Stimulated activated effector memory CD8-positive, alpha-beta T cell treated with anti-CD3 and anti-CD28 coated beads, Interleukin-12 subunit alpha, Interleukin-12 subunit beta, amount 100 ng/mL, for 72 hours (primary cell): ENCODE data around the gene GCFC2.
"Not testable (repeated sequence)": the region's sequence is repeated elsewhere in the genome, so short reads cannot be mapped to it uniquely, and the experiment has no call there.

Experiments
- ATAC-seq: fragments of 150-1000 bp; cut with Tn5 transposase; 2 replicates; pipeline ENCODE4 v1.10.0; 2021
- DNase-seq, 2 donors: peaks; one replicate each; pipeline ENCODE4 v3.0.0; 2021 to 2022; ENCODE audit warnings: low spot score in 2 of 2
- H3K27ac Mint-ChIP-seq: one replicate; pipeline ENCODE4 v1.8.0; 2022; ENCODE audit warnings: mild to moderate bottlenecking, mixed read lengths
- H3K36me3 Mint-ChIP-seq: one replicate; pipeline ENCODE4 v1.8.0; 2022; ENCODE audit warnings: mild to moderate bottlenecking, mixed read lengths
- H3K4me1 Mint-ChIP-seq: one replicate; pipeline ENCODE4 v1.8.0; 2022; ENCODE audit warnings: mixed read lengths
- H3K4me3 Mint-ChIP-seq: one replicate; pipeline ENCODE4 v1.8.0; 2022; ENCODE audit warnings: mild to moderate bottlenecking, mixed read lengths
- H3K9me3 Mint-ChIP-seq: one replicate; pipeline ENCODE4 v1.8.0; 2022; ENCODE audit warnings: mixed read lengths

The GCFC2 gene

DNA sequence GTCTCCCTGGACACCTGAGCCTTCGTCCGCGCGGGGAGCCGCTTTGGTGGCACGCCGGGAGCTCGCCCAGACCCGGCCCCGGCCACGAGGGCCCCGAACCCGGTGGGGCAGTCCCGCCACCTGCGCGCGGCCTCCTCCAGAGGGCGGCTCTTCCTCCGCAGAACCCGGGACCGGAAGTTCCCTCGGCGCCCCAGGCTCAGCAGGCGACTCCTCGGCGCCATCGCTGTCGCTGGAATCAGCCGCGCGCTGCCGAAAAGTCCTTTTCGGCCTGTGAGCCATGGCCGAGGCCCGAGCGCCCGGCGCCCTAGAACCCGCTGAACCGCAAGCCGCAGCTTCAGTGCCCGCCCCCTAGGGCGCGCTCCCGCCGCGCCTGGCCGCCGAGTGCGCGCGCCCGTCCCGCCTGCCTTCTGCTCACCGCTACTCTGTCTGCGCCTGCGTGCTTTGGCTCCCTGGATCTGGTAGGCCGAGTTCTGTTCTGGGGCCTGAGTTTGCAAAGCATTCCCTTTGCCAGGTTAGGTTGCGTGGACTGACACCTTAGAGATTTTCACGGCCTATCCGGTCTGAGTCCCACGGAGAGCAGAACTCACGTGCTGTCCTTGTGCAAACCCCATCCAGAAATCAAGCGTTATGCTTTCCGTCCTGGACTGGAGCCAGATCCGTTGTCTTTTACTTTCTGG lies at the start of gene GCFC2:
Gene GCFC2, minus strand, starts transcription at position 339 of the 677 bp plus-strand sequence. Its CDS starts 60 bp downstream, at position 279.
- DNase-seq = peak; percentile 86 to 93
- peaks cover 13% of the 10 kb centered on the region for H3K4me1 Mint-ChIP-seq
- peak; percentile 90 for ATAC-seq
- peaks cover 8% of the 10 kb centered on the region for H3K36me3 Mint-ChIP-seq
- peak within 1 kb of the TSS; percentile 63 for H3K4me3 Mint-ChIP-seq
- no peaks in the 10 kb centered on the region for H3K9me3 Mint-ChIP-seq
- peak within 1 kb of the TSS; percentile 96 for H3K27ac Mint-ChIP-seq

DNA sequence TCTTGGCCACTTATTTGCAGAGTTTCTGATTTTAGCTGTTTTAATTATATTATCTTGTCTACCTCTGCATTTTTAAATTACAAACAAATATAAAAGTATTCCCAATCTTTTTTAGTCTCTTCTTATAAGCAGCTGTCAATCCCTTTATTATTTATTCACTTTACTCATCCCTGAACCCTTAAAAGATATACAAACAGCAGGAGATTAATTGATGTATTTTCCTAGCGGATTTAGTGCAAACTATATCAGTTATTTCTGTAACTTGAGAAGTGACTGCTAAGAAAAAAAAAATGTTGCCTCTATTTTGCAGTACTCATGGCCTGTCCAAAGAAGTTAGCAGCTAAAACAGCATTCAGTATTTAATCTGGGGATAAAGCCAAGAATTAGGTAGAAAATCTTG lies 42.1 kb upstream of the GCFC2 start:
- H3K27ac Mint-ChIP-seq = no peak overlapping the region
- no peak for DNase-seq
- H3K4me3 Mint-ChIP-seq = no peak overlapping the region
- no peak for ATAC-seq
- no peaks in the 10 kb centered on the region for H3K9me3 Mint-ChIP-seq
- H3K4me1 Mint-ChIP-seq = no peaks in the 10 kb centered on the region
- H3K36me3 Mint-ChIP-seq = no peaks in the 10 kb centered on the region

DNA sequence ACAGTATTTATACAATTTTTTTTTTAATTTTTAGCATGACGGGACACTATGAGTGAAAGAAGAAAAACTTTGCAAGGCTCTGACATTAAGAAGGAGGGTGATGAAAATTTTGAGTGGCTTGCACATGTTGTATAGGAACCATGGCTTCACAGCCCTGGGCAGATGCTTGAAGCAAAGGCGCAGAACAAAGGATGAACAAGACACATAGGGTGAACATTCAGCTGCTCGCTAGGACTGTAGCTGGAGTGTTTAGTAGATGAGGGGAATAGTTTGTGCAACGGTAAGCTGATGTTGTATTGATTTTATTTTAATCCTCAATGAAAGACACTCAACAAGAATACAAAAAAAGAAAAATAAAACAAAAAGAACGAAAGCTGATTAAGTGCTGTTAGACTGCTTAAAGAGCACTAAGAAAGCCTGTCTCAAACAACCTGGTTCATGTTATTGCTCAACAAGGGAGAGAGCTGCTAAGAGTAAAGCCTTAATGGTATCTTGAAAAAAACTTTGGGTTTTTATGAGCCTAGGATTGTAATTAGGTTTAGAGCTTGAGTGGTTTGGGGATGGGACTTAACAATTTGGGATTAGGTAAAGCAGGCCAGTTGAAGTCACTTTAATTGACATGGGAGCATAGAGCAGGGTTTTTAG lies 41.2 kb upstream of the GCFC2 start:
- H3K9me3 Mint-ChIP-seq = no peaks in the 10 kb centered on the region
- DNase-seq = no peak
- no peaks in the 10 kb centered on the region for H3K36me3 Mint-ChIP-seq
- no peak overlapping the region for H3K4me3 Mint-ChIP-seq
- no peak for ATAC-seq
- no peaks in the 10 kb centered on the region for H3K4me1 Mint-ChIP-seq
- H3K27ac Mint-ChIP-seq = no peak overlapping the region

DNA sequence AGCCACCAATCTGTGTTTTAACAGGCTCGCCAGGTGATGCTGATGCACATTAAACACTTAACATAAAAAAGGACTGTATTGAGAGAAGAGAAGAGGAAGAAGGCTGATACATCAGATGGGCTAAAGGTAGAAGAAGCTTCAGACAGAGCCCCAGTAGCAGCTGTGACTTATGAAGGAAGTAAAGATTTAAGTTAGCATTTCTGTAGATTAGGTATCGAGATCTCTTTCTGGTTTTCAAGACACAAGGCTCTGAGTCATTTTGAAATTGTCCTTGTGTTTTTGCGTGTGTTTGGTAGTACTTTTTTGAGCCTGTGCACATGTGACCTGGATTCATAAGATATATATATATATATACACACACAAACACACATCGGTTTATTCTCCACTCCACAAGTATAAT lies 40.6 kb upstream of the GCFC2 start:
- H3K4me3 Mint-ChIP-seq = no peak overlapping the region
- H3K4me1 Mint-ChIP-seq = no peaks in the 10 kb centered on the region
- H3K27ac Mint-ChIP-seq = no peak overlapping the region
- ATAC-seq = no peak
- H3K9me3 Mint-ChIP-seq = no peaks in the 10 kb centered on the region
- no peak for DNase-seq
- no peaks in the 10 kb centered on the region for H3K36me3 Mint-ChIP-seq

DNA sequence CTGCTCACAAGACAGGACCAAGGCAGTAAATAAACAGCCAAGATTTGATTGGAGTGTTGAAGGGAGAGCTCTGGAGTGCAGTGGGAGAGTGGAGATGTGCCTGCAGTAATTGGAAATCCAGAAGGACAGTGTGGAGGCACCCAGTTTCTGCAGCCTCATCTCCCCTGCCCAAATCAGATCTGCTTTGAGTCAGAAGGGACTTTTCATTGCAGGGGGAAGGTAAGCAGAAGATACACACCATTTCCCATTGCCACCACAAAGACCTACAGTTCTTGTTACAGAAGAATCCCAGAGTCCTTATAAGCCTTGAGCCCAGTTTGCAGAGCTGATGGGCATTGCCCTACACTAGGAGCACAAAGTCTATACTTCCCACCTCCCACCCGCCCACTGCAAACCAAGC lies 27.2 kb upstream of the GCFC2 start:
- Mint-ChIP-seq H3K27ac (no peak overlapping the region), H3K9me3 (peaks cover 6% of the 10 kb centered on the region), H3K4me1 (no peaks in the 10 kb centered on the region), H3K4me3 (no peak overlapping the region), H3K36me3 (no peaks in the 10 kb centered on the region)
- ATAC-seq = no peak
- no peak for DNase-seq

DNA sequence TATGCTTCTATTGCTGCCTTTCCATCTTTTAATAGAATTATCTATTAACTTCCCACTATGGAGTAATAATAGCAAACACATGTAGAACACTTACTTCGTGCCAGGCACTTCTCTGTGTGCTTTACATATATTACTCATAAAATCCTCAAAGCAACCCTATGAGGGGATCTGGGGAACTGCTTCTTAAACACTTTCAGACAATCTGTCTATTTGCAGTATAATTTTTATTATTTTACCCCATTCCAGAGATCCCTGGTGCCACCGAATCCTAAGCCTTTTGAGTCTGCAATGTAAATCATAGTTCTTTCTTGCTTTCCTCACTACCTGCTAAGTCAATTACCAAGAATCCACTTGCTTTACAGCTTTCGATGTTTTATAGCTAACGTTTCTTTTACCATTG lies 25.6 kb upstream of the GCFC2 start:
- Mint-ChIP-seq H3K4me1 (no peaks in the 10 kb centered on the region), H3K27ac (no peak overlapping the region), H3K9me3 (peaks cover 4% of the 10 kb centered on the region), H3K36me3 (no peaks in the 10 kb centered on the region), H3K4me3 (no peak overlapping the region)
- DNase-seq (no peak), ATAC-seq (no peak)

DNA sequence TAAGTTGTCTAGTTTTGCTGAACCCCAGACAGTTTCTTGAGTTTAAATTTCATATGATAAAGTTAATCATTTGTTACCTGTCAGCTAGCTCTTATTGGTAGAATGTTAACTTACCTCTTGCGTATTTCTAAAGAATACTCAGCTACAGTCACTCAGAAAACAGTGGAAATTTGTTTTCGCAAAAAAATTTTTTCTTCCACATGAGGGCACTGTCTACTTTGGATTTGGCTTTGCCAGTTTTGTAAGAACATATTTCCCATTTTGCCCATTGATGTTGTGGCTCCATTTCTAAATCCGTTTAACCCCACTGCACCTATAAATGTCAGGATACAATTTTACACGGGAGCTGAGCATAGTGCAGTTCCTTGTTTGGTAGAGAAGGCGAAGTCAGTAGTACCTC lies 19.1 kb upstream of the GCFC2 start:
- DNase-seq (no peak), ATAC-seq (no peak)
- no peak overlapping the region for H3K4me3 Mint-ChIP-seq
- no peaks in the 10 kb centered on the region for H3K4me1 Mint-ChIP-seq
- H3K36me3 Mint-ChIP-seq = no peaks in the 10 kb centered on the region
- H3K9me3 Mint-ChIP-seq = no peaks in the 10 kb centered on the region
- no peak overlapping the region for H3K27ac Mint-ChIP-seq

DNA sequence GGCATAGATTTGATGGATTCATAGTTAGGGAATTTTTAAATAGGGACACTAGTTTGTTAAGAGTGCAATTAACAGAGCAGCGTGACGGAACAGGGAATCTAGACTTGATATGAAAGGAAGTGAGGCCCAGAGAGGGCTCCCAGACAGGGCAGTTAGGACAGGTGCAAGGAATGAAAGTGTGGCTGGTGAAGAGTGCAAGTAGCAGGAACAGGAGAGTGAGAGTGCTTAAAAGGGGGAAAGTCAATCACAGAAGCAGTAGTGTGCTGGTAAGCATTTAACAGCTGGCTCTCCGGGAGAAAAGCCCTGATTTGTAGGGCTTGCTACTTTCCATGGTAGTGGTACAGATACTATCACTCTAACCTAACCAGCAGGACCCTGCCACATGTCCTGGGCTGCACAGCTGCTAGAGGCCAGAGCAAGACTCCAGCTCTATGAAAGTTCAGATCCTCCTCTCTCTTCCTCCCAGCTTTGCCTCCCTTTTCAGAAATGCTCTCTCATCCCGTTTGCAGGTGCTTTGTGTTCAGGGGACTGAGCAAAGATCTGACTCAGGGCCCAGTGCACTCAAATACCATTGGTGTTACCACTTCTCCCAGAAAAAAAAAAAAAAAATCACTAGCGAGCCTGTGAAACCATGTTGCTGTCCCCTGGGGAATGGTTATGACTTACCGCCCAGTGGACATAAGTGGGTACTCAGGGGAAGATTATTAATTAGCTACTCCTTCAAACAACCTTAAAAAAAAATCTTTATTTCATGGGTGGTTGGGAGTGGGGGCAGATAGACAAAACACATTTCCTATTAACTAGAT lies 18.1 kb upstream of the GCFC2 start:
- no peak overlapping the region for H3K27ac Mint-ChIP-seq
- no peaks in the 10 kb centered on the region for H3K36me3 Mint-ChIP-seq
- no peak for ATAC-seq
- no peak overlapping the region for H3K4me3 Mint-ChIP-seq
- no peak for DNase-seq
- H3K4me1 Mint-ChIP-seq = no peaks in the 10 kb centered on the region
- no peaks in the 10 kb centered on the region for H3K9me3 Mint-ChIP-seq

DNA sequence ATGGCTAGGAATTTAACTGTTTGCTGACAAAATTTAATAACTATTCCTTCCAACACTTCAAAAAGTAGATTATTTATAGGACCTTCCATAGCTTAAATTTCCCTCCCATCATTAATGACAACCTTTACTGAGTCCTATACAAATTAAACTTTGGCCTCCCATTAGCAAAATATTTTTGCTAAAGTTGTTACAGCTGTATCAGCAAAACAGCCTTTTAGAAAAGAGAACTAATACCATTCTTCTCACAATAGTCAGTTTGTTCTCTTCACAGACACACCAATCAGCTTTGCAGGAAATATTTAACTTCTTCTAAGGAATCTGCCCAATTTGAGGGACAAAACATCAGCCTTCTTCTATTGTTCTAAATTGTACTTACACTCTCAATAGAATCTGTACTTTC lies 12.0 kb upstream of the GCFC2 start:
- Mint-ChIP-seq H3K9me3 (no peaks in the 10 kb centered on the region), H3K36me3 (no peaks in the 10 kb centered on the region)
- DNase-seq = no peak

DNA sequence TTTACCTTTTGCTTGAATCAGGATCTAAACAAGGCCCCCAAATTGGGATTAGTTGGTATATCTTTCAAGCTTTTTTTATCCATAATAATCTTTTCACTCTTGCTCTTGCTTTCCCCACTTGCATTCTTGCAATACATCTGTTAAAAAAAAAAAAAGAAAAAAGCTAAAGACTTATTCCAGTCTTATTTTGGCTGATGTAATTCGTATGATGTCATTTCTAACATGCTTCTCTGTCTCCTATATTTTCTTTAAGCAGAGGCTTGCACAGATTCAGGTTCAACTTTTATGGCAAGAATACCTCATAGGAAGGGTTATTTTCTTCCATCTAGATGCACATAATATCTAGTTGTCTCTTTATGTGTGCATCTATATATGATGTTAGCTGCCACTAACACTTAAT lies 9.8 kb upstream of the GCFC2 start:
- Mint-ChIP-seq H3K27ac (no peak overlapping the region), H3K4me1 (no peaks in the 10 kb centered on the region), H3K4me3 (no peak overlapping the region), H3K36me3 (no peaks in the 10 kb centered on the region), H3K9me3 (no peaks in the 10 kb centered on the region)
- DNase-seq (no peak), ATAC-seq (no peak)

More for the DNA sequence above, 12.0 kb upstream of the GCFC2 start:
- Mint-ChIP-seq H3K4me1 (no peaks in the 10 kb centered on the region), H3K4me3 (no peak overlapping the region), H3K27ac (no peak overlapping the region)
- no peak for ATAC-seq

DNA sequence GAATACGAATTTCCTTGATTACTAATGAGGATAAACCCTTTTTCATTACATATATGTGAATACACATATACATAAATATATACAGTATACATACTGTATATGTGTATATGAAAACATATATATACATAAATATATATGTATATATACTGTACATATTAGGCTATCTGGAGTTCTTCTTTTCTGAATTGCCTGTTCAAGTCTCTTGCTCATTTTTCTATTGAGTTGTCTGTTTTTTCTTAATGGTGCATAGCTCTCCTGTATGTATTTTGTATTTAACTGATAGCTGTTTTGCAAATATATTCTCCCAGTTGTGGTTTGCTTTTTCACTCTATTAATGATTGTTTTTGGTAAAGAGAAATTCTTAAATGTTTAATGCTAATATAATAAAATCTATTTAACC lies 8.9 kb upstream of the GCFC2 start:
- Mint-ChIP-seq H3K9me3 (no peaks in the 10 kb centered on the region), H3K4me1 (peaks cover 5% of the 10 kb centered on the region), H3K27ac (no peak overlapping the region), H3K36me3 (no peaks in the 10 kb centered on the region), H3K4me3 (no peak overlapping the region)
- DNase-seq (no peak), ATAC-seq (no peak)

DNA sequence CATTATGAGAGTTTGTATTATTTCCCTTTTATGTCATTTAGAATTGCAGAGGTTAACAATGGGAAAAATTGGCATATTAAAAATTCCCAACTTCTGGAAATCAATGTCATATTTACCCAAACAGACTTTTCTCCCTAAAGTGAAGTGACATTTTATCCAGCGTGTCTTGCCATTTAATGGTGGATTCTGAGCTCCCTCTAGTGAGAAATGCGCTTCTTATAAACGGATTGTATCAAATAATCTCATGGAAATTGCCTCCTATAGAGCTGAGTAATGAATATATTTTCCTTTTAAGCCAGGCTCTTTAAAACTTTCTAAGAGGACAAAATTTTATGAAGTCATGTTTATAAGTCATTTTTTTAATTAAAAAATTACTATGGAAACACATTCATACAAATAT lies 5.7 kb upstream of the GCFC2 start:
- no peak overlapping the region for H3K27ac Mint-ChIP-seq
- H3K4me1 Mint-ChIP-seq = peaks cover 6% of the 10 kb centered on the region
- DNase-seq (no peak), ATAC-seq (no peak)
- H3K4me3 Mint-ChIP-seq = no peak overlapping the region
- H3K9me3 Mint-ChIP-seq = no peaks in the 10 kb centered on the region
- no peaks in the 10 kb centered on the region for H3K36me3 Mint-ChIP-seq

DNA sequence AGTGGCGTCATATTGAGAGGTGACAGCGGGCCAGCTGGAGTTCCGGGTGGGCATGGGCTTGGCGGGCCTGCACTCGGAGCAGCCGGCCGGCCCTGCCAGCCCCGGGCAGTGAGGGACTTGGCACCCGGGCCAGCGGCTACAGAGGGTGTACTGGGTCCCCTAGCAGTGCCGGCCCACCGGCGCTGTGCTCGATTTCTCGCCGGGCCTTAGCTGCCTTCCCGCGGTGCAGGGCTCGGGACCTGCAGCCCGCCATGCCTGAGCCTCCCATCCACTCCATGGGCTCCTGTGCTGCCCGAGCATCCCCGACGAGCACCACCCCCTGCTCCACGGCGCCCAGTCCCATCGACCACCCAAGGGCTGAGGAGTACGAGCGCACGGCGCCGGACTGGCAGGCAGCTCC lies 875 bp upstream of the GCFC2 start:
- ATAC-seq, H3K9me3 Mint-ChIP-seq, DNase-seq, H3K36me3 Mint-ChIP-seq: not testable (repeated sequence)
- Mint-ChIP-seq H3K4me1 (peaks cover 13% of the 10 kb centered on the region), H3K4me3 (peak overlapping the region; percentile 63), H3K27ac (peak overlapping the region; percentile 96)

DNA sequence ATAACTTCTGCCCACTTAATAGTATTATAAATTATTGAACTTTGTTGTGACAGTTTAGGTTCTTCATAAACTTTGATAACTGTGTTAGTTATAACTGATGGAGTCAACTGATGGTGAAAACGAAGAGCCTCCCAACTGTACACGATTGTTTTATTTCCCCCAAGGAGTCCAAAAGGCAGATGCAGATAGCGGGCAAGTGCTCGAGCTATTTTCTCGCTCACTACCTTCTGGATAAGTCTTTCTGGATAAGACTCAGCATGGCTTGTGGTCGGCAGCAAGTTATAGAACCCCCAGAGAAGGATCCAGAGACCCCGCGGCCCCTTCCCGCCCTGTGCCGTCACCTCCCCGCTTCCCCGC lies 517 bp downstream of the GCFC2 start:
- Mint-ChIP-seq H3K36me3 (peaks cover 13% of the 10 kb centered on the region), H3K9me3 (no peaks in the 10 kb centered on the region), H3K4me3 (peak overlapping the region; percentile 63), H3K27ac (peak overlapping the region; percentile 96), H3K4me1 (peaks cover 13% of the 10 kb centered on the region)
- DNase-seq (no peak), ATAC-seq (peak; percentile 65)

DNA sequence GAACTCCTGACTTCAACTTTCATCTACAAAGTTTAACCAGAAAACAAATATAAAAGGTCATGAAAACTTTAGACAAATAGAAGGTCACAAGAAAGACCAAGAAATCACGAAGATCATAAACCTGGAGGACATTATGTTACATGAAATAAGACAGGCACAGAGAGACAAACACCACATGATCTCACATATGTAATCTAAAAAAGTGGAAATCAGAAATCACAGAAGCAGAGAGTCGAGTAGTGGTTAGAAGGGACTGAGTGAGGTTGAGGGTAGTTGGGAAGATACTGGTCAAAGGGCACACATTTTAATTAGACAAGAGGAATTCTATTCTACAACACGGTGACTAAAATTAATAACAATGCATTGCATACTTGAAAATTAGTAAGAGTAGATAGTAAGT lies 1.4 kb downstream of the GCFC2 start:
- Mint-ChIP-seq H3K9me3 (no peaks in the 10 kb centered on the region), H3K27ac (peak overlapping the region; percentile 24), H3K4me1 (peaks cover 7% of the 10 kb centered on the region), H3K4me3 (peak overlapping the region; percentile 63), H3K36me3 (peaks cover 22% of the 10 kb centered on the region)
- DNase-seq = no peak
- no peak for ATAC-seq

DNA sequence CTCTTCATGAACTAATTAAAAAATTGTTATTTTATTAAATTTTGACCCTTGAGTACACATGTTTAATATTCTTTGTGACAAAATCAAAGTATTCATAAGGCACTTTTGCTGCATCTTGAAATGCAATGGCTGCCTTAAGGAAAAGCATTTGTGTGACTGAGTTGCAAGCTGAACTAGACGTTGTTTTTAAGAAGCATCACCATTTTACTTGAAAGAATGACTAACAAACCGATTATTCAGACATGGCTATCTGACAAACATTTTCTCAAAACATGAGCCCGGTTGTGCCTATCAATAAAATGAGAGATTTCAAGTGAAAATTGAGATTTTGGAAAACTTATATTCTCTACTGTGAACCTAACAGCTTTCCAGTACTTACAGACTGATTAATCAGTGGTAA lies 2.8 kb downstream of the GCFC2 start:
- peaks cover 36% of the 10 kb centered on the region for H3K36me3 Mint-ChIP-seq
- DNase-seq = no peak
- H3K27ac Mint-ChIP-seq = peak overlapping the region; percentile 63
- H3K9me3 Mint-ChIP-seq = no peaks in the 10 kb centered on the region
- peaks cover 7% of the 10 kb centered on the region for H3K4me1 Mint-ChIP-seq
- H3K4me3 Mint-ChIP-seq = peak overlapping the region; percentile 63
- no peak for ATAC-seq
